GM21515 (cell line): Measurements from ENCODE around the gene ALLC.
"Not testable (repeated sequence)": the region's sequence is repeated elsewhere in the genome, so short reads cannot be mapped to it uniquely, and the experiment has no call there.

Source experiments
- ATAC-seq: cut with Tn5 transposase; IDR thresholded peaks from one replicate; pipeline ENCODE4 v1.9.1; 2021; ENCODE audit not compliant: unreplicated experiment

ALLC gene

DNA sequence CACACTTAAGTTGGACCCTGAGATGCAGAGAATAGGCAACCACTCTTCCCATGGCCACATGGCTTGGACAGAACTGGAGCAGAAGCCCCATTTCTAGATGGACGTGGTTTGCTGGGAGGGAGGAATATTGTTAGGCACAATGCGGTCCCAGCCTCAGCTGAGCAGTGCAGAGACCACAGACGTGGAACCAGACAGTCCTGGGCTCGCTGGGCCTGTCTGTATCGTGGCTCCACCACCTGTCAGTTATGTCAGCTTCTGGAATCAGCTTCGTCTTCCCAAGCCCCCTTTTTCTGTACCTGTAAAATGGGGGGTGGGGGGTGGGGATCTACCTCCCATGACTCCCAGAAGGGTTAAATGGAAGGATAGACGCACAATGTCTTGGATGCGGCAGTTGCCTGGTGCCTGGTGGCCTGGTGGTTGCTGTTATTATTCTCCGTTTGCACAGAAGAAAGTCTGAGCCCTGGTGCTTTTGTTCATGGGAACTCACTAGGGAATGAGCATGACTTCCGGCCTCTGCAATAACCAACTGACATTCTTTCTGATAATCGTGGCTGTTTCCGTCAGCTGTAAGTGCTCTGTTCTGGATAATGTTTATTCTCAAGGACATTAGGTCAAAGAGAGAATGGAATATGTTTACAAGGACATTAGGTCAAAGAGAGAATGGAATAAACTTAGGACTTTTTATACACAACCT lies 31.7 kb upstream of the ALLC start:
- ATAC-seq, result no peak

DNA sequence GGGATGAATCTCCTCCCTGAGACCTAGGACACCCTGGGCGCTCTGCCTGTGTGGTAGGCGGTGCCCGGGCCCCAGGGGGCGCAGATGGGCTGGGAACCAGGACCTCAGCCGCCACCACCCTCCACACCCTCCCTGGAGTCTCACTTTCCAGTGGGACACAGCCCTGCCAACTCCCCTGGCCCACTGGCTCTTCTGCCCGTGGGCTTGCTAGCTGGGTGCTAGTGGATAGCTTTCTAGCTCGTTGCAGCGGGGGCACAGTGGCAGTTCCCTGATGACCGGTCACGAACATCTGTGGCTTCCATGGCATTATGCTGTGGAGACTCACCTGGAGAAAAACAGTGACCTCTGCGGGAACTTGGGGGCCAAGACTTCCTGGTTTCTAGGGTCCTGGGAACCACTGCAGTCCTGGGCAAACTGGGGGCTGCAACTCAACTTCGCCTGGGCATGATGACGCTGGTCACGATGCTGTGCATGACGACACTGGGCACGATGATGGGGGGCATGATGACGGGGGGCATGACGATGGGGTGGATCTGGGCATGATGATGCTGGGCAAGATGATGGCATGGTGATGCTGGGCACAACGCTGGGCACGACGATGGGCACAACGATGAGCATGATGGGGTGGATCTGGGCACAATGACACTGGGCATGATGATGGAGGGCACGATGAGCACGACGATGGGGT lies 31.0 kb upstream of the ALLC start:
- no peak for ATAC-seq

DNA sequence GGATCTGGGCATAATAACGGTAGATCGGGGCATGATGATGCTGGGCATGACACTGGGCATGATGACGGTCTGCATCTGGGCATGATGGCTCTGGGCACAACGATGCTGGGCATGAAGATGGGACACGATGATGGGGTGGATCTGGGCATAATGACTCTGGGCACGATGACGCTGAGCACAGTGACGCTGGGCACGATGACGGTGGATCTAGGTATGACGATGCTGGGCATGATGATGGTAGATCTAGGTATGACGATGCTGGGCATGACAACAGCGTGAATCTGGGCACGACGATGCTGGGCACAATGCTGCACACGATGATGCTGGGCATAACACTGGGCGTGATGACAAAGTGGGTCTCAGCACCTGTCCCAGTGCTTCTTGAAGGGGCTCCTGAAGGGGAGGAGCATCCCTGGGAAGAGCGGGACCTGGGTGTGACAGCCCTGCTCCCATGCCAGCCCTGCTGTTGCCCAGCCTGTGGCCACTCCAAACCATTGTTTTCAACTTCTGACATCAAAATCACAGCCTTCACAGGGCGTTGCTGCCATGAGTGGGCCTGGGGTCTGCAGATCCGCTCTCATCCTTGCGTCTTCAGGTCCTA lies 30.4 kb upstream of the ALLC start:
- no peak for ATAC-seq

DNA sequence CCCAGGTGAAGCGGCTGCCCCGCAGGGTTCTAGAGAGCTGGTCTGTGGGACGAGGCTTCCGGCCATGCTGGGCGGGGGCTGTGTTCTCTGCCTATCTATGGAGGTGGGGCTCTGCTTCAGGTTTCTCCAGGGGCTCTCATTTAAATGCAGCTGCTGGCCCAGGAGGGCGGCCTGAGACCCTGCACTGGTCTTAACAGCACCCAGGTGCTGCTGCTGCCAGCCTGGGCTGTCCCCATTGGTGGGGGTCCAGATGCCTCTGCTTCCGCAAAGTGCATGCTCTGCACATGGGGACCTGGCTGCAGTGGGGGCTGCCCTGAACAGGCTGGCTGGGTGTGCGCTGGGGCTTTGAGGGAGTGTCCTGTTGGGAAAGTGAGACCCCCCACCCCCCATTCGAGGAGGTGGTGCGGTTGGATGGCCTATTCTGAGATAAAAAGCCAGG lies 29.7 kb upstream of the ALLC start:
- ATAC-seq, result no peak

DNA sequence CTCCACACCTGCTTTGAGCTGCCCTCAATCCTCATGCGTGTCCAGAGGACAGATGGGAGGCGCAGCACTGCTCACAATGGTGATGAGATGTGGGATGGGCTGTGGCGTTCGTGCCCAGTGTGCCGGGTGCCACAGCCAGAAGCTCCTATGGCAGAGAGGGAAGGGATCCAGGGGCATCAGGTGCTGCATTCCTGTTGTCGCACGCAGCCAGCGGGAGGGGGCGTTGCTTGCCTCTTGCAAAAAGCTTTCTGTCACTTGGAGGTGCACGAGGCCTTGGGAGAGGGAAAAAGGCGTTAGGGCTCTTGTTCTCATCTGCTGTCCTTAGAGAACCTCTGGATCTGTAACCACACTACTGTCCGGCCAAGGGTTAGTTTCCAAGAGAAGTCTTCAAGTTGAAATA lies 29.2 kb upstream of the ALLC start:
- ATAC-seq, result no peak

DNA sequence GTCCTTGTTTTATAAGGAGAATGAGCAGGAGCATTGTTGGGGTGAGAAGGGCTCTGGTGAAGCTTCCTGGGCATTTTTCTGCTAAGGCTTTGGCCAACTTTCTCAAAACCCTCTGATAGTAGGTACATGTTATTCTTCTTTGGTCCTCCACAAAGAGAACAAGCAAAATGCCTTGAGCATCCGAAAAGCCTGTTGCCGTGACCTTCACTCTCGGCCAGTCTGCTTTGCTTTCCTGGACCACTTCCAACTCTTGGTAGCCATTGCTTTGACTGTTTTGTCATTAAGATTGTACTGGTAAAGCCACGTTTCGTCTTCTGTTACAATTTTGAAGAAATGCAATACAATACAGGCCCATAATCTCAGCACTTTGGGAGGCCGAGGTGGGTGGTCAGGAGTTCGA lies 27.4 kb upstream of the ALLC start:
- no peak for ATAC-seq

DNA sequence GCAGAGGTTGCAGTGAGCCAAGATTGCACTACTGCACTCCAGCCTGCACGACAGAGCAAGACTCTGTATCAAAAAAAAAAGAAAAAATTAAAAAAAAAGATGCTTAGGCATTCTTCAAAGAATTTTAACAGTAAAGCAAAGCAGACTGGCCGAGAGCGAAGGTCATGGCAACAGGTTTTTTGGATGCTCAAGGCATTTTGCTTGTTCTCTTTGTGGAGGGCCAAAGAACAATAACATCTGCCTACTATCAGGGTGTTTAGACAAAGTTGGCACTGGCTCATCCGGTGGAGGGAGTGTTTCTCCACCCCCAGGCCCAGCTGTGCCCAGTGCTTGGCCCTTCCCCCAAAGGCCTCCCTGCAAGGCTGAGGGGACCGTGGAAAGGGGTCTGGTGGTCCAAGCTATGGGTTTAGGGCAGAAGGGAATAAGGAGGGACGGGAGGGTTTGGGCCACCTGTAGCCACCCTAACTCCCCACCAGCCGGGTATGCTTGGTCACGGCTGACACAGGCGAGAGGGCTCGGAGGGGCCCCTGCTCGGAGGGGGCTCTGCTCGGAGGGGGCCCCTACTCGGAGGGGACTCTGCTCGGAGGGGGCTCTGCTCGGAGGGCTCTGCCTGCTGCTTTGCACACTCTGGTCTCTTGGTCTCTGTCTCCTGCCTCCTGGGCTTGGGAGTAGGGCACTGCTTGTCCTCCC lies 26.7 kb upstream of the ALLC start:
- ATAC-seq, result no peak

DNA sequence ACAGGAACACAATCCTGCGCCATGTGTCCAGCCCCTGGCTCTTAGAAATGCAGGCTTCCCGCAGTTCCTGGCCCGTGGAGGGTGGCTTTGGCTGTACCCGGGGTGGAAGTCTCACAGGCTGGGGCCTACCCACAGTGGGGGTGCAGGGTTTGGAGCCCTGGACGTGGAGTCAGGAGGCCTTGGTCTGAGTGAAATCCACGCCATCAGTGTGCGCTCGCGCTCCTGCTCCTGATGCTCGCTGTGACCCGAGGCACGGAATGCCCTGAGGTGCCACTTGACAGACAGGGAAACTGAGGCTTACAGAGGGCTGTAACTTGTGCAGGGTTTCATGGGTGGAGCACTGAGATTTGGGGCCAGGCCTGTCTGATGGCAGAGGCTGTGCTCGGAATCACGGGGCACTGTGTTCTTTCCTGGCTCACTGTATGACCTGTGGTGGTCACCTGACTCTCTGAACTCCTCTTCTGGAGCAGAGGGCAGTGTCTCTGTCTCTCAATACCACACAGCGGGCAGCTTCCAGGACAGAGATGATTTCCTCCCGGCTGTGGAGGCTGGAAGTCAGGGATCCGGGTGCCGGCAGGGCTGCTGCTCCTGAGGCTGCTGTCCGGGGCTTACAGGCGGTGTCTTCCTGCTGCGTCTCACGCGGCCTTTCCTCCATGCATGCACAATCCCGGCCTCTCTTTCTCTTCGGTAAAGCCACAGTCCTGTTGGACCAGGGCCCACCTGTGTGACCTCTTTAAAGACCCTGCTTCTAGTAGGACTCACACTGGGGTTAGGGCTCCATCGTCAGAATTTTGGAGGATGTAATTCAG lies 25.9 kb upstream of the ALLC start:
- no peak for ATAC-seq

DNA sequence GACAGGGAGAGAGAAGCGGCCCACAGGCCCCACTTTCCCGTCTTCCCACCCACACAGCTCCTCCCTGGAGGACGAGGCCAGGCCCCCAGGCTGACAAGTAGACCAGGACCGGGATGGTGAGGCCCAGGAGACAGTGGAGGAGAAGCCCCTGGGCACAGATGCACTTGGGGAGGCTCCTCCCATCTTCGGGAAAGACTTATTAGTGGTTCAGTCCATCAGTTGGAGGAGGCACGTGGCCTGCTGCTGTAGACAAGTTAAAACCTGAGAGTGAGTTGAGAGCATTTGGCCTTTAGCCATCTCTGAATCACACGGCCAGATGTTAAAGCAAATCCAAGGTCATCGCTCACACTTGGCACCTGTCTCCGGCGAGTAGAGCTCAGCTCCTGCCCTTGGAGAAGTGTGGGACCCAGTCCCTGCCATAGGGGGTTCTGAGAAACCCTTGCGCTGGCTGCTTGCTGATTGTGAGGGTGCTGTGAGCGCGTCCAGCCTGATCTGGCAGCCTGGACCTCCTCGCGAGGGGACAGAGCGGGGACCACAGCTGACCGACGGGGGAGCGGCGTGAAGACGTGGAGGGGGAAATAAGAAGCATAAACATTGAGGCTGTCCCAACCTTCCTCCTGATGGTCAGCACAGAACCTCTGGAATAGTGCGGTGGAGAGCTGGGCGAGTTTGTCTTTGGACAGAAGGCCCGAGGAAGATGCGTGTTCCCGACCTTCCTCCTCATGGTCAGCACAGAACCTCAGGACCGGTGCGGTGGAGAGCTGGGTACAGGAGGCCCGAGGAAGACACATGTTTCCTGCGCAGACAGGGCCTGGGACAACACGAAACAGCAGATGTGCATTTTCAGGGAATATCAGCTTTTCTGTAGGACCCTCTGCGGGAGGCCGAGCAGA lies 24.7 kb upstream of the ALLC start:
- no peak for ATAC-seq

DNA sequence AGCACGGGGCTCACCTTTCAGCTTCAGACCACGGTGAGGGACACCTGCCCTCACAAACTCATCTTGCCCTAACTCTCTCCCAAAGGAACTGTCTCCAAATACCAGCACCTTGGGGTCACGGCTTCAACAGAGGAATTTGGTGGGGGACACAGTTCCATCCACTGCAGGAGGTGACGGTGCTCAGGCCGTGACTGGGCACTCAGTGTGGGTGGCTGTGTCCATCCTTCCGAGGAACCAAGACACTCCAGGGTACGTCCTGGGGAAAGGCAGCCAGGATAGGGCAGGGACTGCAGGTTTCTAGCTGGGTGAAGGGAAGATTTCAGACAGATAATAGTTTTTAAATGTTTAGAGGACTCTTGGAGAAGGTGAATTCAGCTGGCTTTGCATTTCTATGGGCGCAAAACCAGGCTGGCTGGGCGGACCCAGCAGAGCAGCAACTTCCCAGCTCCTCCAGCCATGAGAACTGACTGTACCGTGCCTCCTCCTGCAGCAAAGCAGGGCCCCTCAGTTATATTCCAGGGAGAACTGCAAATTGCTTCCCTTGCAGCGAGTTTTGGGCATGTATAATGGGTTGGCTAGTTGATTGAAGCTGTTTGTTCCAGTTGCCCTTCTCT lies 23.9 kb upstream of the ALLC start:
- ATAC-seq, result no peak

DNA sequence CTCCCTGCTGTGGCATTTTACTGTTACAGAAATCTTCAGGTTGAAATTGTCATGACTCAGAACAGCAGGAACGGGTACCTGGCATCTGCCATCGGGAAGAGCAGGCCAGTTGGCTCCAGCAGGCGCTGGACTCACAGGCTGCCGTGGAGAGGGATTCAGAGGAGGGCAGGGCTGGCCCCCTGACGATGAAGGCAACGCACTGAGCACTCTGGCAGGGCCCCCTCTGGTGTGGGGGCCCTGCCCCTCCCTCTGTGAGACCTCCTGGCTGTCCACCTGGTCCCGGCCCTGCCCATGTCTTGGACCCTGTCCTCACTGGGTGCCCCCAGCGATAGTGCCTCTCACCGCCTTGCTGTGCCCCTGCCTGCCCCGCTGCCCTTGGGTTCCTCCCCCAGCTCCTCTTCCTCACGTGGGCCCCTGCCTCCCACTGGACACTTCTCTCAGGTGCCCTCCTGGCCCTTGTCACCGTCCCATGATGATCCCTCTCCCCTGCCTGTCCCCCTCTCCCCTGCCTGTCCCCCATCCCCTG lies 23.3 kb upstream of the ALLC start:
- ATAC-seq, result no peak

DNA sequence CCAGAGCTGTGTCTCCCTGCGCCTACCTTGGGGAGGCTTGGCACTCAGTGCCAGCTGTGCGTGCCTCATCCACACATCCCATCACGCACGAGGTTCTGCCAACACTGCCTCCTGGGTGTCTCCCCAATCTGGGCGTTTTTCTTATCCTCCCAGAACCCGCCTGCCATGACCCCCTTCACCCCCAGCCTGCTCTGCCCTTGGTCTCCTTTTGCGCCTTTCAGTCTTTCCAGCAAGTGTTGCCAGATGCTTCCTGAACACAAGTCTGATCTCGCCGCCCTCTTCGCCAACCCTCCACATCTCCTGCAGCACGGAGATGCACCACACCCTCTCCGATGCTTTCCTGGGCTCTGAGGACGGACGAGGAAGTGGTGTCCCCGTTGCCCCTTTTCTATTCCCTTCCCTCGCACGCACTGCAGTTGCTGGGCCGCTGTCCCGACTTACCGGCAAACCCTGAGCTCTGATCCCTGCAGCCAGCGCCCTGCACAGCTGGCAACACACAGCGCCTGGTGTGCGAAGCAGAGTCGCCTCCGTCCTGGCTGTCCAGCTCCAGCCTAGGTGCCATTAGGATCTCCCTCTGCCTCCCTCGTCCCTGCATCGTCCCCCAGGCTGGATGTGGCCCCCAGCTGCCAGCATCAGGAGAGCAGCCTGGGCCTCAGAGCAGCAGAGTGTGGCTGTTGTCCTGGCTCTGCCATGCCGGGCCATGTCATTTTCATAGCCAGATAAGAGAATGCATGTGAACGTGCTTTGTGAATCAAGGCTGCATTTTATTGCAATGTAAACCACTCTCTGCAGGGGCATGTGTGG lies 22.6 kb upstream of the ALLC start:
- no peak for ATAC-seq

DNA sequence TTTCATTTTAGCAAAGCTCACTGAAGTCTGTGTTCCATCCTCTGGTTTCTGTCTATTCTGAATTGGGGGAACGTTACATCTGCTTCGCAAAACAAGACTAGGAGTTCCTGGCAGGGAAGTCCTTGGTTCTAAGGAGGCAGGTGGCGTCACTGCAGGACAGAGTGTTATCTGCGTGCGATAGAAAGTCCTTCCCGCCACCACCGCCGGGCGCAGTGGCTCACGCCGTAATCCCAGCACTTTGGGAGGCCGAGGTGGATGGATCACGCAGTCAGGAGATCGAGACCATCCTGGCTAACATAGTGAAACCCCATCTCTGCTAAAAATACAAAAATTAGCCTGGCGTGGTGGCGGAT lies 22.0 kb upstream of the ALLC start:
- ATAC-seq, result not testable (repeated sequence)

DNA sequence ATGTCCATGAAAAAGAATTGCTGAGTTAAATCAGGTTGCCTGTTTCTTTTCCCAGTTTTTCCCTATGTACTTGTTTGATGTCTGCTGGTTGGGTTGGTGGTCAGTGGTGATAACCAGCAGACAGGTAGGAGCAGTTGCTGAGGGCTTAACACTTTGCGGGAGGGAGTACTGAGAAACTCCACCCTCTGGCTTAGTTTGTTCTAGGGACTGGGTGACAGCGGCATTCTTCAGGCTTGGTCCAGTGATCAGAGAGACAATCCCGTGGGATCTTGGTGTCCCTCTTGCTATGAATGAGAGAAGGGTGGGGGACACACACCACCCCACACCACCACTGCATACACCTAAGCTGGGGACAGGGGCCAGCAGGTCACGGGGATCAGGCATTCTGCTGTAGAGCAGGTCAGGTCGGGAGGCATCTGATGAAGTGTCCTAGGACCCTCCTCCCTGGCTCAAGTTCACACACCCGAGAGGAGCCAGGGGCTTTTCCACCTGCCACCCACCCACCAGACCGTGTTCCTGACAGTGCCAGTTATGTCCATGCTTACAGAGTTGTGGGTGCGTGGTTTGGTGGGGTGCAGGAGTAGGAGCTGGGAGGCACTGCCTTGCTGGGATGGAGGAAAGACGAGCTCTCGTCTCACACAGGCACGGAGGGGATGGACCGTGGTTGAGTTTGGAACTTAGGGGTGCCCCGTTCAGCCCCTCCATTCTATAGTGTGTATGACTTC lies 21.3 kb upstream of the ALLC start:
- no peak for ATAC-seq

DNA sequence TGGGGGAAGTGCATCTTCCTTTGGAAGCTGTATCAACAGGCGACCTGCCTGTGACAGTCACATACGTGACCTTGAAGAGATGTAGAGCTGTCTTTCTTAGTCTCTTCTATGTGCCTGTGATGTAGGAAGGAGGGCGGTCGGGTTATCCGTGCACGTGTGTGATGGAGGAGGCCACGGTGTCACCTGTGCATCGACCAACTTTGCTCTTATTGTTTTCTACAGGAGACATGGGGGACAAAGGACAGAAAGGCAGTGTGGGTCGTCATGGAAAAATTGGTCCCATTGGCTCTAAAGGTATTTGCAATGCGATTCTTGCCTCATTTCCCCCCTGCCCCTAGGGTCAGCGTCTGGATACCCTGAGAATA lies 20.7 kb upstream of the ALLC start:
- no peak for ATAC-seq

DNA sequence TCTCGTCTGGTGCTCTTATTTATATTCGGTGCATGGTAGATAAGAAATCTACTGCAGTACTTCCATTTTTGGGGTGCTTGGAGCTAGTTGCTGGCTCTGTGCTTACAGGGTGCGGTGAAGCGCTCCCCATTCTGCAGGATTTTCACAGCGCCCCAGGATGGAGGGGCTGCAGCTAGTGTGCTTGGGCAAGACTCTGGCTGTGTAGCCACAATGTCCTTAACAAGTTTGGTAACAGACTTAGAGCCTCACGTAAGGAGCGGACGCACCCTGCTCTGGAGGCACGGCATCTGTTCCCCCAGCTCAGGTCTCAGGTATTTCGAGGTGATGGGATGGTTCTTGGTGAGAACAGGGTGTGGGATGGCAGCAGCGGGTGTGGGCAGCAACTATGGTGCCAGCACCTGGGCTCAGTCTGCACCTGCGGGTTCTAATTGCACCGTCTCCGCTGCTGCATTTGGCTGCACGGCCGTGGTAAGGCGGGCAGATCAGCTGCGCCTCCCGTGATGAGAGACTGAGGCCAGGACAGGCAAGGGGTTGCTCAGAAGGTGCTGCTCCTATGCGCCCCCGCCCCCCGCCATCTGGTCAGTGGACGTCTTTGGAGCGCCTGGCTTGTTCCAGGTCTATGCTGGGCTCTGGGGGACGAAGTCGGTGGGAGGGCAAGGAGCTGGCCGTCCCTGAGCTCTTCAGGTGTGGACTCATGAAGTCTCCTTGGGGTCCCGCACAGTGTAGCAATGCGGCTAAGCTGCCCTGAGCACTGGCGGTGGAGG lies 20.1 kb upstream of the ALLC start:
- ATAC-seq, result no peak

DNA sequence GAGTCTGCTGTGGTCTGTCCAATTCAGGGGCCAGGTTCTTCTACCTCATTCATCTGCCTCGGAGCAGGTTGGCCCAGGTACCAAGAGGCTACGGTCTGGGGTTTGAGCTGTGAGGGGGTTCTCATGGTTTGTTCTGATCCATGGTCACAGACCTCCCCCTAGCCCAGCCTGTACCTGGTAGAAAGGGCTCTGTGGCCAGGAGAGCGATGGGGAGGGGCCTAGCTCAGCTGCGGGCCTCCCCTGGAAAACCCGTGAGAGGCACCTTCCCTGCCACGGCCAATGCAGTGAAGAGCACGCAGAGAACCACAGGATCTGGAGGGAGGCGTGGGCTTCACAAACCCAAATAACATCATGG lies 19.6 kb upstream of the ALLC start:
- no peak for ATAC-seq
